GM18907 (cell line): ENCODE results near the gene MIA.
"Not testable (repeated sequence)": the region's sequence is repeated elsewhere in the genome, so short reads cannot be mapped to it uniquely, and the experiment has no call there.

ENCODE experiments used
- ATAC-seq: cut with Tn5 transposase; IDR thresholded peaks from one replicate; pipeline ENCODE4 v1.9.1; 2021; ENCODE audit warnings: mild to moderate bottlenecking, moderate library complexity; ENCODE audit not compliant: unreplicated experiment

The MIA gene

GRCh38 chr19:40815223-40815622 is 39.9 kb downstream of the MIA start:
- no peak for ATAC-seq

- ATAC-seq = not testable (repeated sequence)
These were observed 43.4 kb downstream of the MIA start for GRCh38 chr19:40818480-40819399.

- ATAC-seq = not testable (repeated sequence)
These were observed 44.3 kb downstream of the MIA start for GRCh38 chr19:40819479-40820234.

- no peak for ATAC-seq
These were observed 46.8 kb downstream of the MIA start for GRCh38 chr19:40822161-40822560.

GRCh38 chr19:40822704-40823553 is 47.6 kb downstream of the MIA start:
- not testable (repeated sequence) for ATAC-seq

- not testable (repeated sequence) for ATAC-seq
These were observed 49.6 kb downstream of the MIA start for GRCh38 chr19:40824916-40825315.

GRCh38 chr19:40825460-40826095 is 50.3 kb downstream of the MIA start:
- ATAC-seq = not testable (repeated sequence)

- ATAC-seq = not testable (repeated sequence)
These were observed 51.0 kb downstream of the MIA start for GRCh38 chr19:40826312-40826698.

GRCh38 chr19:40826699-40827385 is 51.5 kb downstream of the MIA start:
- ATAC-seq = not testable (repeated sequence)
